ENCODE results near the gene CENPU.
A peak's percentile ranks its signal among the peaks of the same experiment; 100 is the strongest.
"Not testable (repeated sequence)": the region's sequence is repeated elsewhere in the genome, so short reads cannot be mapped to it uniquely, and the experiment has no call there.

Gene CENPU

DNA sequence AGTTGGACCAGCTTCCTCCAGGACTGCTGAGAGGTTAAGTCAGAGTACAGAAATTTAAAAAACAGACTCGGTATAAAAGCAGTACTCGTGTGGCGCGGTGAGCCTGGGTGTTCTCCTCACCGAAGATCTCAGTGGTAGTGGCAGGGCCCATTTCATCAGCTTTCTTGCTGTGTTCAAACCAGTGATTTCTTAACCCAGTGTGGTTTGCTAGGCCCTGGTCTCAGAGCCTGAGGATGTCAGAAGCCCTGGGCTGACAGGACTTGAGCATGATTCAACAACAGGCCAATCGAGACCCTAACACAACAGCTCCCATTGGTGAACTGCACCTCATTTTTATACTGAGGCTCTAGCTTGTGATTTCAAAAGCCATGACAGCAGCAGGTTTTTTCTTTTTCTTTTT is 61.2 kb downstream of the CENPU start:
- no peak overlapping the region for H3K27ac Mint-ChIP-seq
- H3K4me1 Mint-ChIP-seq (ENCODE audit: low read depth): peaks cover 21% of the 10 kb centered on the region
- no peak overlapping the region for H3K4me3 Mint-ChIP-seq
- peaks cover 15% of the 10 kb centered on the region for H3K36me3 Mint-ChIP-seq
- H3K9me3 Mint-ChIP-seq (ENCODE audit: low read depth): no peaks in the 10 kb centered on the region
- no peaks in the 10 kb centered on the region for H3K27me3 Mint-ChIP-seq

DNA sequence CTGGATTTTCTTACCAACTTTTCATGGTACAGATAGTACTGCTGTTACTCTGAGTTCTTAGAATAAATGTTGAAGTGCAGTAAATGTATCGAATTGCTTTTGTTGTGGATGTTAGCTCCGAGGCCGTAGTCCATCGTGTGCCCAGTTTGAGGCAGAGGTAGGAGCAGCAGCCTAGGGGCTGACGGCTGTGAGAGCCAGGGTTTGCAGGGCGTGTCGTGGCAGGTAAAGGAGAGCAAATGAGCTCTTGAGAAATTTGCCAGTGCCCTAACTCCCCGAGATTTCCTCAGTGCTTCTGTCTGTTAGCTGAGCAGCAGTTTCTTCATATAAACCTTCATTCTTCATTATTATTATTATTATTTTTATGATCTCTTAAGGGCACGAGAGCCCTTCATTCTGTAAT is 62.8 kb downstream of the CENPU start:
- peaks cover 23% of the 10 kb centered on the region for H3K4me1 Mint-ChIP-seq (ENCODE audit: low read depth)
- no peak overlapping the region for H3K27ac Mint-ChIP-seq
- no peaks in the 10 kb centered on the region for H3K9me3 Mint-ChIP-seq (ENCODE audit: low read depth)
- no peaks in the 10 kb centered on the region for H3K27me3 Mint-ChIP-seq
- peaks cover 21% of the 10 kb centered on the region for H3K36me3 Mint-ChIP-seq
- H3K4me3 Mint-ChIP-seq: no peak overlapping the region

DNA sequence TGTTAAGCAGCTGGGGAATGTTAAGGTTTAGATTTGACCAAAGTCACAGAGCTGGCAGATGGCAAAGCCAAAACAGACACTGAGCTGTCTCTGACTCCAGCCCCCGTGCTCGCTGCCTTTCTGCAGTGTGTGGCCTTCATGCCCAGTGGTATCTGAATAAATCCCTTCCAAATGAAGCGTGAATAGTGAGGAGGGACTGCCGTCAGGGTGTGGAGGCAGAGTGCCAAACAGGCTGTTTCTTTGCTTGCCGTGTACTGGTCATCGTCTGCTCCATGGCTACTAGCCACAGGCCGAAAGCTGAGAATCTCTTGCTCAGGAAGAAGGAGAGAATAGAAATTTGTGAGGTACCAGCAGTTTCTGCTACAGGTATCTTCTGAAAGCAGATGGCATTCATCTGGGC is 64.6 kb downstream of the CENPU start:
- Mint-ChIP-seq H3K4me3 (no peak overlapping the region), H3K9me3 (ENCODE audit: low read depth) (no peaks in the 10 kb centered on the region), H3K27ac (no peak overlapping the region), H3K27me3 (no peaks in the 10 kb centered on the region), H3K36me3 (peaks cover 18% of the 10 kb centered on the region), H3K4me1 (ENCODE audit: low read depth) (peaks cover 23% of the 10 kb centered on the region)

DNA sequence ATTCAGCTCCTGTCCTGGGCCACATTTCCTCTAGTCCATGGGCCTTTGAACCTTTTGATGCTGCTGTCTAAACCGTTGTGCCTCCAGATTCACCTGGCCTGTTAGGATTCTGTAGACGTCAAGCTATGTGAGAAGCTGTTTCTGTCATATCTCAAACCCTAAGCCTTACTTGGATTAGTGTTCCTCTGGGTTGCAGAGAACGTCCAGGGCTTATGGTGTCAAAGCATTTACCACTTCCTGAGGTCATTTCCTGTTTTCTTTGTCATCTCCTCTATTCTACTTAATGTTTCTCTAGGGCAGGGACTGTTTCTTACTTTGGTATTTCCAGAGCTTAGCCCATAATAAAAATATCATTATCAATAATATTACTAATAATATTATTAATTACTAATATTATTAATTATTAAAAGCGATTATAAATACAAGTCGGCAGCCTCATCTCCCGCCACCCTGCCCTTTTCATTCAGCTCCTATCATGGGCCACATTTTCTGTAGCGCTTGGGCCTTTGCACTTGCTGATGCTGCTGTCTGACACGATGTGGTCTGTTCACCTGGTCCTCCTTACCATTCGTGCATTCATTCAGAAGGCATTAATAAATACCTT is 65.3 kb downstream of the CENPU start:
- Mint-ChIP-seq H3K4me3 (no peak overlapping the region), H3K4me1 (ENCODE audit: low read depth) (peaks cover 23% of the 10 kb centered on the region), H3K27me3 (no peaks in the 10 kb centered on the region), H3K36me3 (peaks cover 17% of the 10 kb centered on the region), H3K9me3 (ENCODE audit: low read depth) (no peaks in the 10 kb centered on the region), H3K27ac (no peak overlapping the region)

DNA sequence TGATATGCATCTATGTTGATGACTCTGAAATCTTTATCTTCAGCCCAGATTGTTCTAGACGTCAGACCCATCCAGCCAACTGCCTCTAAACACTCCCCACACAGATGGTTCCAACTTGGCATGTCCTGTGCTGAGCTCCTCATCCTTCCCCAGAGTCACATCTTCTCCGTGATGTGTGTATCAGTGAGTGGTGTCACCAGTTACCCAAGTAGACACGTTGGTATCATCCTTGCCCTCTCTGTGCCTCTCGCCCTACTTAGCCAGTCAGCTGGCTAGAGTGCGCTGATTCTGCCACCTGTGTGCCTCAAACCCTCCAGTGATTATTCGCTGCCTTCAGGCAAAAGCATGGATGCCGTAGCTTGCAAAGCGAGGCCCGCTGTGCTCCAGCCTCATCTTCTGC is 65.8 kb downstream of the CENPU start:
- H3K36me3 Mint-ChIP-seq: peaks cover 17% of the 10 kb centered on the region
- H3K9me3 Mint-ChIP-seq (ENCODE audit: low read depth): no peaks in the 10 kb centered on the region
- no peaks in the 10 kb centered on the region for H3K27me3 Mint-ChIP-seq
- peak overlapping the region; percentile 18 for H3K27ac Mint-ChIP-seq
- H3K4me3 Mint-ChIP-seq: peak overlapping the region; percentile 17
- peaks cover 23% of the 10 kb centered on the region for H3K4me1 Mint-ChIP-seq (ENCODE audit: low read depth)

DNA sequence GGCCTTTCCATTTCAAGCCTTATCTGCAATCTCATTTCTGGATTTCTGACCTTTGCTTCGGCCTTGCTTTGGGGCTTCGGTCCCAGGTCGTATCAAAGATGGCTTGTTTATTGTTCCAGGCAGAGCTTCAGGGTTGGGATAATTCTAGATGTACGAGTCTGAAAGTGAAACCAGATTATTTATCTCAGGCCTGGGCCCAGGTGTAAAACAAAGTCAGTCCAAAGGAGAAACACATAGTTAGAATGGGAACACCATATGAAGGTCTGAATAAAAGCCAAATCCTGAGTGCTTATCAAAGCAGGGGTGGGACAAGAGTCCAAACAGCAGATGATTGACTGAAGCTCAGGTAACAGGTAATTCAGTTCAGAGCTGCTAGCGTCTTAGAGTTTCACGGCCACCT is 67.2 kb downstream of the CENPU start:
- H3K27ac Mint-ChIP-seq: no peak overlapping the region
- H3K4me3 Mint-ChIP-seq: no peak overlapping the region
- no peaks in the 10 kb centered on the region for H3K9me3 Mint-ChIP-seq (ENCODE audit: low read depth)
- H3K4me1 Mint-ChIP-seq (ENCODE audit: low read depth): peaks cover 23% of the 10 kb centered on the region
- no peaks in the 10 kb centered on the region for H3K27me3 Mint-ChIP-seq
- peaks cover 17% of the 10 kb centered on the region for H3K36me3 Mint-ChIP-seq

DNA sequence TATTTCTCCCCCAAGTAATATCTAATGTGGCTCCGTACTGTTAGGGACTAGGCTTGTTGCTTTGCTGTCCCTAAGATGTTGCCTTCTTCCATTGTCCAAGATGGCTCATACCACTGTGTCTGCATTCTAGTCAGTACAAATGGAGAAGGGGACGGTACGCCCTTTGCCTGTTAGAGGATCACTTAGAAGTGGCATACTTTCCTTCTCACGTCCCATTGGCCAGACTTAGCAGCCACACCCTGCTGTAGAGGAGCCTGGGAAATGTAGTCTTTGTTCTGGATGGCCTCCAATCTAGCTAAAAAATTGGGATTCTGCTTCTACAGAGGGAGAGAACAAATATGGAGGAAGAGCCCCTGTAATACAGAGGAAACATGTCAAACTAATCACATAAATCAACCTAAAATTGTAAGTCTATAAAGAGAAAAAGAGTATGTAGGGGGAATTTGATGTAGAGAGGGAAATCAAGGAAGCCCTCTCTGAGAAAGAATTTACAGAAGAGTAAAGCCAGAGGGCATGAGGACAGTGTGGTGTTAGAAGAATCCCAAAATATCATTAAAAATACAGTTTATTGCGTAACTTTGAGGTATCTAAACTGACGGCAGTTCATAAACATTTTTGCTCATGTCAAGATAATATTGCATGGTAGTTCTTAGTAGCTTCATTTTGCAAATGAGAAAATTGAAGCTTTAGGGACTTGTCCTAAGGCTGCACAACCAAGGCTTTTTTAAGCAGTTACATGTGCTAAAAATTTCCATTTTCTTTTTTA is 69.3 kb downstream of the CENPU start:
- H3K9me3 Mint-ChIP-seq (ENCODE audit: low read depth): no peaks in the 10 kb centered on the region
- H3K4me3 Mint-ChIP-seq: no peak overlapping the region
- peaks cover 14% of the 10 kb centered on the region for H3K36me3 Mint-ChIP-seq
- peaks cover 19% of the 10 kb centered on the region for H3K4me1 Mint-ChIP-seq (ENCODE audit: low read depth)
- no peak overlapping the region for H3K27ac Mint-ChIP-seq
- H3K27me3 Mint-ChIP-seq: no peaks in the 10 kb centered on the region

DNA sequence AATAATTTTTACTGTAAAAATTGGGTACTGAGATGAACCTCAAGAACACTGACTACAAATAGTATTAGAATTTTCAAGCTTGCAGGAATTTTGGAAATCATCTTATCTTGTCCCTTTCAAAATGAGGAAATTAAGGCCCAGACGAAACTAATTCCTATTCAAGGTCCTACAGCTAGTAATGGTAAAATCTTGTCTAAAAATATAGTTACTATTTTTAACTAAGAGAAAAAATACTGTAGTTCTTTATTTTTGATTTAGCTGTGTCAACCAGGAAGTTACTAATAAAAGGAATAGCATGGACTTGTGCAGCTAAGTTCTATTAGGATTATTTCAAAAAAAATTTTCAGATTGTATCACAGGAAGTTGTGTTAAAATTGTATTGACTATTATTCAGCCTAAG is 71.7 kb downstream of the CENPU start:
- H3K9me3 Mint-ChIP-seq (ENCODE audit: low read depth): no peaks in the 10 kb centered on the region
- no peak overlapping the region for H3K4me3 Mint-ChIP-seq
- no peaks in the 10 kb centered on the region for H3K4me1 Mint-ChIP-seq (ENCODE audit: low read depth)
- no peak overlapping the region for H3K27ac Mint-ChIP-seq
- no peaks in the 10 kb centered on the region for H3K27me3 Mint-ChIP-seq
- peaks cover 7% of the 10 kb centered on the region for H3K36me3 Mint-ChIP-seq

DNA sequence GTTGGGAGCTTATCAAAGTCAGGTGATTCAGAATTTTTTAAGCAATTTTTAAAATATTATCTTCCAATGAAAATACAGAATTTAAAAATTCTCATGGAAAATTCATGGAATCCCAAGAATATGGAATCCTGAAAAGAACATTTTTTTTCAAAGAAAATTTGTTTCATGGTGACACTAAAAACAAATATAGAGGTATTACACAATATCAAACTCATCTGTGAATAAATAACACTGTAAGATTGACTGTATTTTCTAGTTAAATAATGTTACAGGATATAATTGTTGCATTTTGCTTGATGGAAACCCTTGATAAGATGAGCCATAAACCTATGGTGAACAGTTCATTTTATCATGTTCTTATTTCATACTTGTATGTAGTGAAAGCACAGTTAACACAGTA is 72.9 kb downstream of the CENPU start:
- H3K4me3 Mint-ChIP-seq: no peak overlapping the region
- no peaks in the 10 kb centered on the region for H3K27me3 Mint-ChIP-seq
- no peak overlapping the region for H3K27ac Mint-ChIP-seq
- H3K36me3 Mint-ChIP-seq: peaks cover 2% of the 10 kb centered on the region
- no peaks in the 10 kb centered on the region for H3K9me3 Mint-ChIP-seq (ENCODE audit: low read depth)
- no peaks in the 10 kb centered on the region for H3K4me1 Mint-ChIP-seq (ENCODE audit: low read depth)

DNA sequence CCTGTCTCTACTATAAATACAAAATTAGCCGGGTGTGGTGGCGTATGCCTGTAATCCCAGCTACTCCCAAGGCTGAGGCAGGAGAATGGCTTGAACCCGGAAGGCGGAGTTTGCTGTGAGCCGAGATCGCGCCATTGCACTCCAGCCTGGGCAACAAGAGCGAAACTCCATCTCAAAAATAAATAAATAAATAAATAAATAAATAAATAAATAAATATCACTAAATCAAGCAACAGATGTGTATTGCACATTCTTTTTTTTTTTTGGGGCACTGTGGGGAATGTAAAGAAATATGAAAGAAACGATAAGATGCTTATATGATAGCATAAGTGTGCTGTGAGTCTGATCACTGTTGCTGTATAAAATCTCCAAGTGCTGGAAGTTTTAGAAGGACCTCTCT is 76.1 kb downstream of the CENPU start:
- not testable (repeated sequence) for H3K9me3 Mint-ChIP-seq (ENCODE audit: low read depth); H3K4me1 Mint-ChIP-seq (ENCODE audit: low read depth); H3K27me3 Mint-ChIP-seq; H3K36me3 Mint-ChIP-seq; H3K27ac Mint-ChIP-seq; H3K4me3 Mint-ChIP-seq

DNA sequence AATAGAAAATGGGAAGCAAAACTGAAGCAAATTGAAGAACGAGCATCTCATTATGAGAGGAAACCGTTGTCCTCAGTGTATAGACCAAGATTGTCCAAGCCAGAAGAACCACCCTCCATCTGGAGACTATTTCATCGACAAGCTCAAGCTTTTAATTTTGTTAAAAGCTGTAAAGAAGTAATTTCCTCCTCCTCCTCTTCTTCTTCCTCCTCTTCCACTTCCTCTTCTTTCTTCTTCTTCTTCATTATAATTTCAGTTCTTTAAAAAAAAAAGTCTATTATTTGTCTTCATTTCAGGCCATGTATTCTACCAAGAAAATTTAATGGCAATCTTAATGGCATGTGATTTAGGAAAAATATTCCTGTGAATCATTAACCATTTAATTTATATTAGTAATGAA is 76.8 kb downstream of the CENPU start:
- peaks cover 3% of the 10 kb centered on the region for H3K4me1 Mint-ChIP-seq (ENCODE audit: low read depth)
- no peaks in the 10 kb centered on the region for H3K9me3 Mint-ChIP-seq (ENCODE audit: low read depth)
- no peak overlapping the region for H3K27ac Mint-ChIP-seq
- H3K27me3 Mint-ChIP-seq: no peaks in the 10 kb centered on the region
- peaks cover 2% of the 10 kb centered on the region for H3K36me3 Mint-ChIP-seq
- H3K4me3 Mint-ChIP-seq: no peak overlapping the region

DNA sequence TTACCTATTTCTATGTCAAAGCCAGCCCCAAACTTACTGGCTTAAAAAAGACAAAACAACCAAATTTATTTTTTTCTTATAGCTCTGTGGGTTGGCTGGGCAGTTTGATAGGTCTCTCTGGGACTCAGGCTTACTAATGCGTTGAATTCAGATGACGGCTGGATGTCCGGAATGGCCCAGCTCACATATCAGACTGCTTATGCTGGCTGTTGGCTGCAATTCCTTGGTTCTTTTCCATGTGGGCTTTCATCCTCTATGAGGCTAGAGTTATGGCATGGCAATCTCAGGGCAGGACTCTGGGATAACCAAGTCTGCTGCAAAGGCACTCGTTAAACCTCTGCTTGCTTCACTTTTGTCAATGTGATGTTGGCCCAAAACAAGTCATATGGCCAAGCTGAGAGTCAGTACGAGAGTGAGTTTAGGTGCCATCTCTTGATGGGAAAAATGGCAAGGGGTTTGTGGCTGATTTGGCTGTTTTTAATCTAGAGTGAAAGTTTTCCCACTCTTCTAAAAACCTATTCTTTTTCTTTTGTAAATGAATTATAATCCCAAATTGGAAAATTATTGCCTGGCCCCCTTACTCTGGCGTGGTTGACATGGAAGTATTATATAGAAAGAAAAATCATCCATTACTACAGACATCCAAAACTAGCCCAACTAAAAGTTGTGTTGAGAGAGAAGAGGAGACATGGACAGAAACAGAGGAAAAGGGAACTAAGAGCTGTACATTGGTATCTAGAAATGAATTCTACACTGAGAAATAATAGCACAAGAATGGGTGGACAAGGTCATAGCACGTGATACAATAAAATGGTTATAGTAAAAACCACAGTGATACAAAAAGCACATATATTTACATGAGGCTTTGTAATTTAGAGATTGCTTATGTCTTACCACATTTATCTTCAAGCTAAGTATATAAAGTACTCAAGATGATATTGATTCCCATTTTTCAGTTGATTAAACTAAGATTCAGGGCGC is 77.7 kb downstream of the CENPU start:
- Mint-ChIP-seq H3K4me3 (no peak overlapping the region), H3K27ac (no peak overlapping the region), H3K27me3 (no peaks in the 10 kb centered on the region), H3K36me3 (peaks cover 2% of the 10 kb centered on the region), H3K9me3 (ENCODE audit: low read depth) (no peaks in the 10 kb centered on the region), H3K4me1 (ENCODE audit: low read depth) (peaks cover 3% of the 10 kb centered on the region)

DNA sequence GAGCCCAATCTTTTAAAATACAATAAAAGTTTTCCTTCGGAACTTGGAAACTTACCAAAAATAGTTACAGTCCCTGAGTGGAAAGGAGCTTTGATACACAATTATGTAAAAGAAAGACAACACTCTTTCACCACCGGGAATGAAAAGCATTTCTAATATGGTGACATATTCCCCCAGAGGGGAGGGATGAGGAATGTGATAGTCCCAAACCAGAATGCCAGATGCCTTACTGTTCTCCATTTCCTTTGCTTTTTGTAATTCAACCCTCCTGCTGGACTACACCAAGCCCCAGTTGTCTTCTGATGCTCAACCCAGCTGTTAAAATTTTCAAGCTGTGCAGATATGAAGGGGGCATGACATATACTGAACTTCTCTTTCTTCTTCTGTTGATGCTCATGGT is 80.2 kb downstream of the CENPU start:
- H3K9me3 Mint-ChIP-seq (ENCODE audit: low read depth): no peaks in the 10 kb centered on the region
- no peak overlapping the region for H3K4me3 Mint-ChIP-seq
- H3K4me1 Mint-ChIP-seq (ENCODE audit: low read depth): peaks cover 13% of the 10 kb centered on the region
- H3K27me3 Mint-ChIP-seq: no peaks in the 10 kb centered on the region
- H3K36me3 Mint-ChIP-seq: peaks cover 2% of the 10 kb centered on the region
- H3K27ac Mint-ChIP-seq: no peak overlapping the region

DNA sequence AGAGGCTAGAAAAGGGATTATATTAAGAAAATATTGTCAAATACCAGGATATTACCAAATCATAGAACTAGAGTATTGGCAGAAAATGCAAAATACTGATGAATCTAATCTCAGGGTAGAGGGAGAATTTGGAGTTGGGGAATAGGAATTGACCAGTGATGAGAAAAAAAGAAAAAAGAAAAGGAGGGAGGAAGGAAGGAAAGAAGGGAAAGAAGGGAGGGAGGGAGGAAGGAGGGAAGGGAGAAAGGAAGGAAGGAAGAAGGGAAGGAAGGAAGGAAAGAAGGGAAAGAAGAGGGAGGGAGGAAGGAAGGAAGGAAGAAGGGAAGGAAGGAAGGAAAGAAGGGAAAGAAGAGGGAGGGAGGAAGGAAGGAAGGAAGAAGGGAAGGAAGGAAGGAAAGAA is 81.2 kb downstream of the CENPU start:
- H3K4me1 Mint-ChIP-seq (ENCODE audit: low read depth): peaks cover 19% of the 10 kb centered on the region
- H3K36me3 Mint-ChIP-seq; H3K27ac Mint-ChIP-seq; H3K4me3 Mint-ChIP-seq; H3K9me3 Mint-ChIP-seq (ENCODE audit: low read depth); H3K27me3 Mint-ChIP-seq: not testable (repeated sequence)

DNA sequence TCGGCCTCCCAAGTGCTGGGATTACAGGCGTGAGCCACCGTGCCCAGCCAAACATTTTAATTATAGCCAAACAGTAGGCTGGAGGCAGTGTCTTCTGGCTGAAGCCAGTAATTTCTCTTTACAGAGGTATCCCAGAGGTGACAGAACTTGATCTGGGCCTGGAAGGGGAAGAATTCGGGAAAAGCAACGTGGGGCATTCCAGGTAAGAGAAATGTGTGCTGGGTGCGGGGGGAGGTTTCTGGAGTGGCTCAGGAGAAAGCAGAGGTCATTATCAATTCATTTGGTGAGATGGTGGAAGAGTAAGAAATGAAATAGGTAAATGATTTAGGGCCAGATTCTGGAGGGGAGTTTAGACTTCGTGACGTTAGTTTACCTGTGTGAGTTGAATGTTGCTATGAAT is 82.0 kb downstream of the CENPU start:
- no peak overlapping the region for H3K4me3 Mint-ChIP-seq
- H3K4me1 Mint-ChIP-seq (ENCODE audit: low read depth): peaks cover 26% of the 10 kb centered on the region
- H3K27ac Mint-ChIP-seq: no peak overlapping the region
- no peaks in the 10 kb centered on the region for H3K9me3 Mint-ChIP-seq (ENCODE audit: low read depth)
- no peaks in the 10 kb centered on the region for H3K27me3 Mint-ChIP-seq
- peaks cover 3% of the 10 kb centered on the region for H3K36me3 Mint-ChIP-seq
